ENCODE measurements around the gene LCT.
"Not testable (repeated sequence)": the region's sequence is repeated elsewhere in the genome, so short reads cannot be mapped to it uniquely, and the experiment has no call there.

The LCT gene

DNA sequence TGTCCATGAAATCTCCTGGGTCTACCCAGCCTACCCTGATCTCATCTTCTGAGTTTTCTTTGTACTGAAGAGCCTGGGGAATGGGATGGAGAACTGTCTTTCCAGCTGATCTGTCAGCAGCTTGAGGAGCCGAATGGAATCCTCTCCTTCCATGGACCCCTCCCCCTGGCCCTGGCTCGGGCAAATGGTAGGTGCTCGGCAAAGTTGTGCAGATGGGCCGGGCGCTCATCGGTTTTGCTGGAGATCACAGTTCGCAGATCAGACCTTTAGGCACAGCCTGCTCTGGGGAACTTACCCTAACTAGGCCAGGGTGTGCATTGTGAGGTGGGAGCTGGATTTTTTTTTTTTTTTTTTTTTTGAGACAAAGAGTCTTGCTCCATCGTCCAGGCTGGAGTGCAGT is 40.4 kb downstream of the LCT start:
- no peak for DNase-seq

DNA sequence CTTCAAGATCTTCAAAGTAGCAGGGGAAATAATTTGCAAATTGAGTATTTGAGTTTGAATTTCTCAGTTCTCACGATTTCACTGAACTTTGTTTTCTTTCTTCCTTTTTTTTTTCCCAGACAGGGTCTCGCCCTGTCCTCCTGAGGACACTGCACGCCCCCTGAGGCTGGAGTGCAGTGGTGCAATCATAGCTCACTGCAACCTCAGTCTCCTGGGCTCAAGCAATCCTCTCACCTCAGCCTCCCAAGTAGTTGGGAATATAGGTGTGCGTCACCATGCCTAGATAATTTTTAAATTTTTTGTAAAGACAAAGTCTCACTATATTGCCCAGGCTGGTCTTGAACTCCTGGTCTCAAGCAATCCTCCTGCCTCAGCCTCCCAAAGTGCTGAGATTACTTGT is 41.3 kb downstream of the LCT start:
- not testable (repeated sequence) for DNase-seq

DNA sequence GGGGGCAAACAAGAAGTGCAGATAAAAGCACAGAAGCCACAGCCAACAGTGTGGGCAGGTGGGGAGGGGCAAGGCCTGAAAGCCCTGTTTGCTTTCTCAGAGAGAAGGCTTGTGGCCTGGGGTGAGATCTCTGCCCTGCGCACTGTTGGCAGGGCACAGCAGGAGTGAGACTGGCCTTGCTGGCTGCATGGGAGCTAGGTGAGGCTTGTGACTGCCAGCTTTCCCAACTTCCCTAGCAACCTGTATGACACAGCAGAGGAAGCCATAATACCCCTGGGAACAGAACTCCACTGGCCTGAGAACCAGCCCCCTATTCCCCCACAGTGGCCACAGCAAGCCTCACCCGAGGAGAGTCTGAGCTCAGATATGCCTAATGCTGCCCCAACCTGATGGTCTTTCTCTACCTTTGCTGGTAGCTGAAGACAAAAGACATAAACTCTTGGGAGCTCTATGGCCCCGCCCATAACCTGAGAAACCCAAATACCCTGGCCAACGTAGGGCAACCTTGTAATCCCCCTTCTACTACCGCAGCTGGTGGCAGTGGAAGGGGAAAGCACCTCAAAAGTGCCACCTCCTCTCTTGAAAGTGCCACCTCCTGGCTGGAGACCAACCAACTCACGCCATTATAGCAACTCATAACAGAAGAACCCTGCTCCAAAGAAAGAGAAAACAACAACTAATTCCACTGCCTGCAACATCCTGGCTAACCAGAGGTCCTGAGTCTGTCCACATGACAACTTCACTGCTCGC is 44.4 kb downstream of the LCT start:
- no peak for DNase-seq

DNA sequence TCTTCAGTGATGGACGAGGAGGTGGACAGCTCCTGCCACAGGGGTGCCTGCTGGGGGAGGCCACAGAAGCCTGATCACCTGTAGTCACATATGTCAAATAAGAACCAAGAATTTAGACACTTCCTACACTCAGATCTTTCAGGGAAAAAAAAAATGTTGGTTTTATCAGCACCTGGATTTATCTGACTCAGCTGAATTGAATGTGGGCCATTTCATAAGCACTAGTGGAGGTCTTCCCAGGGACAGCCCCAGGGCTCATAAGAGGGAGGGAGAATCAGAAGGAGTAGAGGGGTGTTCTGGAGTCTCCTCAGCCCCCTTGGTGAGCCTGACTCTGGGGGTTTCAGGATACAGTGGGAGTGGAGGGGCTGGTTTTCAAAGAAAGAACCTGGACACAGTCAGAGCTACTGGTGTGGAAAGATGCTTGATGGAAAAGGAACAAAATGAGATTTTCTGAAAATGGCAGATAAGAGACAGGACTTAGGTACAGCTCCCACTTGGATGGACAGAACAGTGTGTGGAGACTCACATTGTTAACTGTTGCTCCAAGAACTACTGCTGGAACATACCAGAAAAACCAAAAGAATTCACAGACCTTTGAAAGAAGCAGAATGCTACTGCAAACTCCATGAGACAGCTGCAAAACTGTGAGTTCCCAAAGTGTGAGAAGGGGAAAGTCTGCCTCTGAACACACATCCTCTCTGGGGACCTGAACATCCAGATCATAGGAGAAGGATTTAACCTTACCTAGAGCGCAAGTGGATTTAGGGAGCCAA is 45.4 kb downstream of the LCT start:
- DNase-seq: no peak

- no peak for DNase-seq
Measured at GRCh38 chr2:135790423-135790822, 46.6 kb downstream of the LCT start.

DNA sequence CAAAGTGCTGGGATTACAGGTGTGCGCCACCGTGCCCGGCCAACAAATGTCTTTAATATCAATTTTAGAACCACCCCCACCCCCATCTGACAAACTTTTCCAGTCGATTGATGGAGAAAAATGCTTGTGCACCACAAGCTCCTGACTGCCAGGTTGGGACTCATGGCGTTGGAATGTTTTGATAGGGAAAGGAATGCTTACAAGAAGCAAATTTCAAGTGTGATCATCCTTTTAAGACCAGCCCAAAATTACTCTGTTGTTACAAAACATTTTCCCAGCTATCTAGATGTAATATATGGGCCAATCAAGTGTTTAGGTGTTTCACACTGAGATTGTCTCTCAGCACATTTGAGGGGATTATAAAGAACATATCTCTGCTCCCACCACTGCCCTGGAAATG is 50.2 kb downstream of the LCT start:
- DNase-seq: no peak

DNA sequence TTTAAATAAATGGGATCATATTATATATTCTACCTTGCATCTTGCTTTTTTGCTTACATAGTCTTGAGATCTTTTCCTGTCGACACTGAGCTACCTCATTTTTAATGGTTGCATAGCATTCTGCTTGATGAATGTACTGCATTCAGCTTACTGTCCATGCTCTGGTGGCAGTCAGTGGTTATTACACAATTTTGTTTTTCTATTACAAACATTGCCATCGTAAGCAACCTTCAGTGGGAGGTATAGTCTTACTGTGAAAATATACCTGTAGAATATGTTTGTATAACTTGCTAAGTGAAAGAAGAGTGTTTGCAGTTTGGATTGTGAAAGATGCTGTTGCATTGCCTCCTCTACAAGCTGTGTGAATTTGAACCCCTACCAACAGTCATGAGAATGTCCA is 52.0 kb downstream of the LCT start:
- DNase-seq: no peak

- no peak for DNase-seq
Measured at GRCh38 chr2:135783439-135783838, 53.5 kb downstream of the LCT start.

DNA sequence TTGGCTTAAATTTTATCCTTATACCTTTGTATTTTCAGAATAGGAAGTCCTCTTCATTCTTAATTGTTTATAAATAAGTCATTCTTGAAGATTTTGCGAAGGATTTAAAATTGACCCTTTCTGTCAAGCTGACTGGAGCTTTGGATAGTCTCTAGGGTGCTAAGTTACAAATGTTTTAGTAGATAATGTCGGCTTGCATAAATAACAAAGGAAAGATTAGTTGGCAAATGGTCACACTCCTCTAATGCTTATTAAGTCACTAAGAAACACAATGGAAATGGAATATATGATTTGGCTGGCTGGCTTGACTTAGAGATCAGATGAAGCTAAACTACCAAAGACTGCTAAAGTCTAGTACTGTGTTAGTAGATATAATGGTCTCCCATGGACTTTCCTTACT is 54.8 kb downstream of the LCT start:
- no peak for DNase-seq

DNA sequence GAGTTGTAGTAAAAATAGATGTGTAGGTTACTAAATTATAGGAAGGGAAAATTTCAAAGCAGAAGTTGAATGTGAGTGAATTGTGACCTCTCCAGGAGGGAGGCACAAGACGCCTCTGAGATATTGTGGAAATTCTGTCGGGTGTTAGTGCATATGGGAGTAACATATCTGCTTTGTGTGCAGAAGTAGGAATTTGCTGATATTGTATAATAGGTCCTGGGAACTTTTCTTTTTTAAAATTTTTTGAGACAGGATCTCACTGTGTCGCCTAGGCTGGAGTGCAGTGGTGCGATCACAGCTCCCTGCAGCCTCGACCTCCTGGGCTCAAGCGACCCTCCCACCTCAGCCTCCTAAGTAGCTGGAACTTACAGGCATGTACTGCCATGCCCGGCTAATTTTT is 60.6 kb downstream of the LCT start:
- DNase-seq: no peak

DNA sequence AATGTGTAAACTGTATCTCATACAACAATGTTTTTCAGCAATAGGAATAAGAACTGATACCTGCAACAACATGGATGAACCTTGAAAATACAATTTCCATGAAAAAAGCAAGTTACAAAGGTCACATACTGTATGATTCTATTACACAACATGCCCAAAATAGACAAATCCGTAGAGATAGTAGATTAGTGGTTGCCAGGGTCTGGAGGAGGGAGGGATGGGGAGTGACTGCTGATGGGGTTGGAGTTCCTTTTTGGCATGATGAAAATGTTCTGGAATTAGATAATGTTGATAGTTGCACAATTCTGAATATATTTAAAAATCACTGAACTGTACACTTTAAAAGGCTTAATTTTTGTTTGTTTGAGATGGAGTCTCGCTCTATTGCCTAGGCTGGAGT is 61.6 kb downstream of the LCT start:
- DNase-seq: no peak

- DNase-seq: no peak
Measured at GRCh38 chr2:135773917-135774316, 63.1 kb downstream of the LCT start.

- no peak for DNase-seq
Measured at GRCh38 chr2:135773319-135773718, 63.7 kb downstream of the LCT start.

- no peak for DNase-seq
Measured at GRCh38 chr2:135768863-135769262, 68.1 kb downstream of the LCT start.

- no peak for DNase-seq
Measured at GRCh38 chr2:135762530-135762929, 74.5 kb downstream of the LCT start.

GRCh38 chr2:135762022-135762421 is 75.0 kb downstream of the LCT start:
- DNase-seq: no peak

GRCh38 chr2:135756692-135757091 is 80.3 kb downstream of the LCT start:
- DNase-seq: no peak

GRCh38 chr2:135755573-135755972 is 81.4 kb downstream of the LCT start:
- no peak for DNase-seq

- no peak for DNase-seq
Measured at GRCh38 chr2:135745545-135745944, 91.4 kb downstream of the LCT start.

- DNase-seq: peak; percentile 4
Measured at GRCh38 chr2:135744760-135745314, 92.1 kb downstream of the LCT start.

- no peak for DNase-seq
Measured at GRCh38 chr2:135743860-135744259, 93.1 kb downstream of the LCT start.

- DNase-seq: peak; percentile 6
Measured at GRCh38 chr2:135742325-135742757, 94.6 kb downstream of the LCT start.

GRCh38 chr2:135741395-135742324 is 95.3 kb downstream of the LCT start, which contains the start of gene UBXN4:
Gene UBXN4, plus strand, starts transcription at chr2:135741855. Its CDS starts 75 bp downstream, at chr2:135741930.
- peak; percentile 95 for DNase-seq
